T-helper 22 cell (primary cell): ENCODE results near the gene DNAJC12.
"Not testable (repeated sequence)": the region's sequence is repeated elsewhere in the genome, so short reads cannot be mapped to it uniquely, and the experiment has no call there.

Experiments
- DNase-seq: peaks from one replicate; pipeline ENCODE4 v3.0.0-alpha.2; 2020; ENCODE audit warnings: low read depth

Gene DNAJC12

GRCh38 chr10:67839511-67839910 lies 1.5 kb upstream of the DNAJC12 start:
- not testable (repeated sequence) for DNase-seq

- DNase-seq = no peak
Measured at GRCh38 chr10:67836972-67837371, 1.0 kb downstream of the DNAJC12 start.

DNA sequence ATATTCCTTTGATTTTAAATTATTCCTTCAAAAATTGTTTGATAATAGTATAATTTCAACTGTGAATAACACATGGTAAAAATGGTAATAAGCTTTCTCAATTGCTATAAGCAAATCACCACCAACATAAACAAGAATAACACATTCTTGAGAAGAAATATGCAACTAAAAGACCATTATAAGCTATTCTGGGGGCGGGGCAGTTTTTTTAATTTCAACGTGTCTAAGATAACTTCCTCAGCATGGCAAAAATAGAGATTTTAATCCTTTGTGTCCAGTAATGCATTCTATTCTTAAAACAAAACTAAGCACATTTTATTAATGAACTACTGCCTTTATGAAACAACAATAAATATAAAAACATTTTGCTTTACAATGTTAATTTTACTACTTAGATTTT lies 1.5 kb downstream of the DNAJC12 start:
- DNase-seq = no peak

GRCh38 chr10:67835541-67836394 lies 2.2 kb downstream of the DNAJC12 start:
- DNase-seq = not testable (repeated sequence)

DNA sequence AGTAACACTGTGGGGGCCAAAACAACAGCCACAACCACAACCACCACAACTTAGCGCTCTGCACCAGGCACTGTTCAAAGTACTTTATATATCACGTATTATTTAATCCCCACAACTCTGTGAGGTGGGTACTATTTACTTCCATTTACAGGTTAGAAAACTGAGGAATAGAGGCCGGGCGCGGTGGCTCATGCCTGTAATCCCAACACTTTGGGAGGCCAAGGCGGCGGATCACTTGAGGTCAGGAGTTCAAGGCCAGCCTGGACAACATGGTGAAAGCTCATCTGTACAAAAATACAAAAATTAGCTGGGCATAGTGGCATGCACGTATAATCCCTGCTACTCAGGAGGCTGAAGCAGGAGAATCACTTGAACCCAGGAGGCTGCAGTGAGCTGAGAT lies 3.6 kb downstream of the DNAJC12 start:
- DNase-seq = no peak

- no peak for DNase-seq
Measured at GRCh38 chr10:67827811-67828210, 10.2 kb downstream of the DNAJC12 start.

- no peak for DNase-seq
Measured at GRCh38 chr10:67819768-67820204, 18.2 kb downstream of the DNAJC12 start.

GRCh38 chr10:67818323-67818722 lies 19.7 kb downstream of the DNAJC12 start:
- no peak for DNase-seq

DNA sequence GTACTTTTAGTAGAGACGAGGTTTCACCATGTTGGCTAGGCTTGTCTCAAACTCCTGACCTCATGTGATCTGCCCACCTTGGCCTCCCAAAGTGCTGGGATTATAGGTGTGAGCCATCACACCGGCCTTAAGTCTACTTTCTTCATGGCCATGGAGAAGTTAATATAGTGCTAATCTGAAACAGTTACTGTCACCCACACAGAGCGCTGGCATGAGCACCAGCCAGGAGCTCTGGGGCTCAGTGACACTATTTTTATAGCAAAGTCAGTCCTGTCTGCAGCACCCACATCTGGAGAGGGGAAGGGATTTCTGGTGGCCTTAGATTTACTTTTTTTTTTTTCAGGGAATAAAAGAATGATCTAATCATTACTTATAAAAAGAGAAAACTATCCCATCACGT lies 21.3 kb downstream of the DNAJC12 start:
- DNase-seq = no peak

- no peak for DNase-seq
Measured at GRCh38 chr10:67815571-67816059, 22.4 kb downstream of the DNAJC12 start.

GRCh38 chr10:67812007-67812406 lies 26.0 kb downstream of the DNAJC12 start:
- DNase-seq = no peak

- DNase-seq = no peak
Measured at GRCh38 chr10:67809107-67809506, 28.9 kb downstream of the DNAJC12 start.

DNA sequence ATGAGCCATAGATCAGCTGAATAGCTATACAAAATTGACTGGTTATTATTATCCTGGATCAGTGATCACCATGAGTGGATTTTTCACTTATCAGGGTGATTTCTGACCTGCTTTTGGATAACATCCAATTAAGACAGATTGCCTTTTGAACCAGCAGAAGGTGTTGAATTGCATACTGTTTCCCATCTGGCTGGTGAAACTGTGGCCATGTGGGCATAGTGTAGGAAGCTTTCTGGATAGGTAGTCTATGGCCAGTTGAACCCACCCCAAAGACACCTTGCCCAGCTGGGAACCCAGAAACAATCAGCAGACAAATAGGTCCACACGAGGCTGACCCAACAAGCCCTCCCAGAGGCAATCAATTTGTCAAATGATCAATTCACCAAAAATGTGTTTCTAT lies 29.3 kb downstream of the DNAJC12 start:
- DNase-seq = no peak

DNA sequence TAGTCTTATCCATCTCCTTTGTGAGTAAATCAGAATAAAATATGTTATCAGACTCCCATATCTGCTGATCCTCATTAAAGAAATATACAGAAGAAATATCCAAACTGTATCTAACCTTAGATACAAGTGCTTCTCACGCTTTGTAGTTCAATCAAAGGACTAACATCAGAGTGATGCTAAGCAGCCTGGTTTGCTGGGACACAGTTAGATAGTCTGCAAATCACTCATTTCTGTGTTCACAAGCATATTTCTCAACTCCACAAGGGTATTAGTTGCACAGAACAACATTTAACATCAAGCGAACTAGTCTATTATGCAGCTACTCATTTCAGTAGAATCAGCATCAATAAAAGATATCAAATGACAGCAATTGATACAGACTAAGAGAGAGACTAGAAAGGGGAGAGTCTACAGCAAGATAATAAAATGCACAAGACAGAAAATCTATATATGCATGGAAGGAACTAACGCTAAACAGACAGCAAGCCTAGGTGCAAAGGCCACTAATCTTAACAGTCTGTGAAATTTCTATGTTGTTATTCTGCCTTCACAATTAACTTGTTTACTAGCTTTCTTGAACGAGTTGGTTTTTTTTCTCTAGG lies 30.0 kb downstream of the DNAJC12 start:
- no peak for DNase-seq

DNA sequence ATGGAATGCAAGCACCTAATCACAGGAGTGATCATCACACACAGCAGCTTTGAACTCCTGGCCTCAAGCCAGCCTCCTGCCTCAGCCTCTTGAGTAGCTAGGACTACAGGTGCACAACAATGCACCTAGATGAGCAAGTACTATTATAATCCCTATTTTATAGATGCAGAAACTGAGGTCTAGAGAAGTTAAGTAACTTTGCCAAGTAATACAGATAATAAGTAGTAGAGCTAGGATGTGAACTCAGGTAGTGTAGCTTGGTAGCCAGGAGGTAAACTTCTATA lies 33.7 kb downstream of the DNAJC12 start:
- no peak for DNase-seq

DNA sequence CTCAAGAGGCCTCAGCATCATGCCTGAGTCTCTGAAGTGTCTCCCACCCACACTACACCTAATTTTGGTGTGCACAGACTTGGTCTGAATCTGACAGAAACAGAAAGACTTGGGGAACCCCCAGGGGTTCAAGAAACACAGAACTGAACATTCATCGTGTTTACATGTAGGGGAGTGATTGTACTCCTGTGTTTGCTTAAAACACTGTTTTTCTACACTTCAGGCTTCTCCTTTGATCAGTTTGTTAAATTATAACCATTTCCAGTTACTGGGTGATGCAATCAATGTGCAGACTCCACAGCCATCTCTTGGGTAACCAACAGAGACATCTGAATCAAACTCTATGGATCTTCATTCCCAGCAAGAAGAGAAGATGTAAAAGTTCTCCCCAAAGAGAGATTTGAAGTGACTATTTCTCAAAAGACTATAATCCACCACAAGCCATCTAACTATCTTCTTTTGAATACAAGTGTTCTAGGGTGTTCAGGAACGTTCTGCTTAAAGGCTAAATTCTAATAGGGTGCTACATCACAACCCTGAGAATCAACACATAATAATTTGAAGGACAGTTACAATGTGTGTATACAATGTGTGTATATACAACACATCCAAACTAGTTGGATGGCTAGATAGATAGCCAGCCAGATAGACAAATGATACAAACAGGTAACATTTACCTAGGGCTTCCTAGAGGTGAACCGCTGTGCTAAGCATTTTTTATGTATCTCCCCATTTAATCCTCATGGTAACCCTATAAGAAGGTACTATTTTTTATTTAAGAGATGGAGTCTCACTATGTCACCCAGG lies 34.2 kb downstream of the DNAJC12 start:
- no peak for DNase-seq

DNA sequence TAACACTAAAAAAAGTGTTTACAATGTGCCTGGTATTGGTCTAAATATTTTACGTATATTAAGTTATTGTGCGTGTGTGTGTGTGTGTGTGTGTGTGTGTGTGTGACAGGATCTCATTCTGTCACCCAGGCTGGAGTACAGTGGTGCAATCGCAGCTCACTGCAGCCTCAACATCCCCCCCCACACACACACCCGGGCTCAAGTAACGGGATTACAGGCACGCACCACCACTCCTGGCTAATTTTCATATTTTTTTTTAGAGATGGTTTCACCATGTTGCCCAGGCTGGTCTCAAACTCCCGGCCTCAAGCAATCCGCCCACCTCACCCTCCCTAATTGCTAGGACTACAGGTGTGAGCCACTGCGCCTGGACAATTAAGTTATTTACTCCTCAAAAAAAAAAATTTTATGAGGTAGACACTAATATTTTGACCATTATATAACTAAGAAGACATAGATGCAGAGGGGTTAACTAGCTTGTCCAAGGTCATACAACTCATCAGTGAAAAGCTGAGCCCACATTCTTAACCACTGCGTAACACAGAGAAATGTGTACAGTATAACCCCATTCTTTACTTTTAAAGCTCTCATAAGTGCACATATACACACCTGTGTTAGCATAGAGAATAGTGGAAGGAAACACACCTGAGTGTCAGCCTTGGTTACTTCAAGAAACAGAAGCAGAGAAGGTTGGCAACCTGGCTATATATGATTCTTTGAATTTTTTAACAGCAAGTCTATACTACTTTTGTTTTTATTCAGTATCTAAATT lies 35.0 kb downstream of the DNAJC12 start:
- DNase-seq = no peak

- DNase-seq = no peak
Measured at GRCh38 chr10:67801118-67801517, 36.9 kb downstream of the DNAJC12 start.

- DNase-seq = no peak
Measured at GRCh38 chr10:67794909-67795460, 43.0 kb downstream of the DNAJC12 start.

DNA sequence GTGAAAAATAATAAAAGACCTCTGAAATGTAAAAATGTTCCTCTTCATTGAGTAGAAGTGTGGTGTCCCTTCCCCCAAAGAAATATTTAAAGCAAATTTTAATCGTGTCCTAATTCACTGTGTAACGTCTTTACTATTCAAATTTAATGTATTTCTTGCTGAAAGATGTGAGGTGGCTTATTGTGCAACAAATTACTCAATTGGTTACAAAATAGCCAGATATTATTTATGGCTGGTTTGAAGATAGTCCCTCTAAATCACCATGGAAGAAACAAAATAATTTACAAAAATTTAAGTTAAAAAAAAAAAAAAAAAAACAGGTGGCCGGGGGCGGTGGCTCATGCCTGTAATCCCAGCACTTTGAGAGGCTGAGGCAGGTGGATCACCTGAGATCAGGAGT lies 43.7 kb downstream of the DNAJC12 start:
- DNase-seq = no peak

DNA sequence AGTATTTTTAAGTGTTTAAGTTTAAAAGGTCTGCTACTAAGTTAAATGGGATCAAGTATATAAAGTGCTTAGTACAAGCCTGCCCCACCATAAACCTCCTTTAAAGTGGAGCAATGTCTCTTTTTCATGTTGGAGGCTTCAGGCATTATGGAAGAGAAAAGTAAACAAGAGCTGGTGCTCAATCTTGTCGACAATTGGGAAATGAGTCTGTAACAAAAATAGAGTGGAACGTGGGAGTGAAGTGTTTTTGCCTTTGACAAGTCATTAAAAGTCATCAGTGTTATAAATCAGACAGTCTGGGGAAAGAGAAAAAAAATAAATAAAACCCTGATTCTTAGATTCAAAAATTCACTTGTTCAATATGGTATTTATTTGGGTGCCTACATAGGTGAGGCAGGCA lies 44.7 kb downstream of the DNAJC12 start:
- DNase-seq = no peak

DNA sequence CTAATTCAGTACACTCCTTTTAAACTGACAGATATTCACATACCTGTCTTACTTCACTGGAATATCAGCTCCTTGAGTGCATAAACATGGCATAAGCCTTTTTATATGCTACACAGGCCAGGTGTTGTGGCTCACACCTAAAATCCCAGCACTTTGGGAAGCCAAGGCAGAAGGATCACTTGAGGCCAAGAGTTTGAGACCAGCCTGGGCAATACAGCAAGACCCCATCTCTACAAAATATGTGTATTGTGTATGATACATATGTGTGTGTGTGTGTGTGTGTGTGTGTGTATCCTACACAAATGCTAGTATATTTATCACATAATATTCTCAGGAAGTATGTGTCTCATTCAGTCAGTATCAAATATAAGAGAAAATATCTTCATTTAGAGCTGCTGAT lies 45.3 kb downstream of the DNAJC12 start:
- DNase-seq = no peak
